Measurements from ENCODE around the gene TCN2.
"Not testable (repeated sequence)": the region's sequence is repeated elsewhere in the genome, so short reads cannot be mapped to it uniquely, and the experiment has no call there.

Gene TCN2

DNA sequence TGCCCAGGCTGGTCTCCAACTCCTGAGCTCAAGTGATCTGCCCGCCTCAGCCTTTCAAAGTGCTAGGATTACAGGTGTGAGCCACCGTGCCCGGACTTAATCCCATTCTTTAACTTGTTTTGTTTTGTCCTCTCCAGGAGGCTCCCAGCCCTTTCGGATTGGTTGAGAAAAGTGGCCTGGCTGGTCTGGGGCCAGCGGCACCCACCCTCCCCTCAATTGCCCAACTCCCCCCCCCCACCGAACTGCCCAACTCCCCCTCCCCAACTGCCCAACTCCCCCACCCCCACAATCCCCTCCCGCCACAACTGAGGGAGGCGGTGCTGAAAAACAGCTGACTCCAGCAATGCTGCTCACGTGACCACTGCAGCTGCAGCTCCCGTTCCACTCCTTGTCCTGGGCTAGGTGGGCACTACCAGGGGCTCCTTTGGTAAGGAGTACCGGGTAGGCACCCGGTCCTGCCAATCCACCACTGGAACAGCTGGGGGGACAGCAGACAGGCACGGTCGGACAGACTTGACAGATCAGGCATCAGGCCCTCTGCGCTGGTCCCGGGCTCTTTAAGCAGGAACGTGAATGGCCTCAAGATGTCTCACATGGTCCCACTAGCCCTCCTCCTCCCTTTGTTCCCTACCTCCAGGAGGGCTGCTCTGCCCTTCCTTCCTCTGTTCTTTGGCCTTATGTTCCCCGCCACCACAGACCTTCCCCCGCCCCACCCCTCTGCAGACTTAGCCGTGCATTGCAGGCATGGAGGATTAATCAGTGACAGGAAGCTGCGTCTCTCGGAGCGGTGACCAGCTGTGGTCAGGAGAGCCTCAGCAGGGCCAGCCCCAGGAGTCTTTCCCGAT, at the start of gene TCN2:
Gene TCN2, plus strand, starts transcription at position 720 of the 845 bp plus-strand sequence. CDS start 158 bp downstream, outside the sequence.
- peak; percentile 41 for DNase-seq

GRCh38 chr22:30557243-30557642, 49.7 kb upstream of the TCN2 start:
- DNase-seq: no peak

DNA sequence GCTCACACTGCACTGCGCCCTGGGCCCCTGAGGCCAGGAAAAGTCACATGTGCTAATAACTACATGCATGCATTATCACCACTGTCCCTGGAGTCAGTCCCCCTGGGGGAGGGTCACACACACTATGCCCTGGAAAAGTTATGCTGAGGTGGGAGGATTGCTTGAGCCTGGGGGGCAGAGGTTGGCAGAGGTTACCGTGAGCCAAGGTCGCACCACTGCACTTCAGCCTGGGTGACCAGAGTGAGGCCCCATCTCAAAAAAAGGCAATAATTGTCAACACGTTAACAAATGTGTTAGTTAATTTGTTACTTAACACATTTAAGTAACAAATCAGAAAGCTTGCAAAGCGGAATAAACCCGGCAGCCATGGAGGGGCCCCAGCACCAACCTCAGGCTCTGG, 47.1 kb upstream of the TCN2 start:
- no peak for DNase-seq

DNA sequence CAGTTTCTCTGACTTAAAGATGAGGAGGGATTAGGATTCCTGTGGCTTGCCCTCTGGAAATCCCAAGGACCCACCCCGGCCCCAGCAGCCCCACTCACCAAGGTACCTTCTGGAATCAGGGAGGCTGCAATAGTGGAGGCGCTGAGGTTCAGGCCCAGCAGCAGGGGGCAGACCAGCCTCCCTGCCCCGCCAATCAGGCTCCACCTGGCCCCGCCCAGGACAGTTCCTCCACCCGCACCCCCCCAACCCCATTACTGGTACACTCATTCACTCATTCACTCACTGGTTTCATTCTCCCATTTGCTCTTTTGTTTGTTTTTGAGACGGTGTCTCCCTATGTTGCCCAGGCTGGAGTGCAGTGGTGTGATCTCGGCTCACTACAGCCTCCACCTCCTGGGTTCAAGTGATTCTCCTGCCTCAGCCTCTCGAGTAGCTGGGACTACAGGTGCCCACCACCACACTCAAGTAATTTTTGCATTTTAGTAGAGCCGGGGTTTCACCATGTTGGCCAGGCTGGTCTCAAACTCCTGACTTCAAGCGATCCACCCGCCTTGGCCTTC, 46.3 kb upstream of the TCN2 start:
- not testable (repeated sequence) for DNase-seq

DNA sequence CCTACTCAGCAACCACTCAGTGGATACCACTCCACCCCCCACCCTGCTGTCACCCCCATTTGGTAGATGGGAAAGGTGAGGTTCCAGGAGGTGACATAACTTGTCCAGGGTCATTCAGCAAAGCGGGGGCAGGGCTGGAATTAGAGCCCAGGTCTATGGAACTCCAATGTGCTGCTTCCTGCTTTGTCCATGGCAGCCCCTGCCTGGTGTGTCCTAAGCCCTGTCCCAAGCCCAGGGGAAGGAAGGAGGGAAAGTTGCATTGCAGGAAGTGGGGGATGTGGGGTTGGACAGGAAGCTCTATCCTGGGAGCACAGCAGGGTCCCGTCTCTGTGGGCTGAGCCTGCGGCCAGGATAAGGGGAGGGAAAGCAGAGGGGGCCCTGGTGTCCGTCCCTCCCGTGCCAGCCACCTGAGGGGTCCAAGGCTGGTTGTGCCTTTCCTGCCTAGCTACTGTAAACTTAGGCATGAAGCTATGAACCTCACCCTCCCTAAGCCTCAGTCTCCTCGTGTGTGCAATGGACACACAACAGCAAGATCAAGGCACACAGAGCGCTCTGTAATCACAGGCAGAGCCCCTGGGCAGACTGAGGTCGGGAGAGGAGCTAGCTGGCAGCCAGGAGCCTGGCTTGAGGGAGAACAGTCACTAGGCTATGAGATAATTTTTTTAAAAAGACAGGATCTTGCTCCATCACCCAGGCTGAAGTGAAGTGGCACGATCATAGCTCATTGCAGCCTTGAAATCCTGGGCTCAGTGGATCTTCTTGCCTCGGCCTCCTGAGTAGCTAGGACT, 45.4 kb upstream of the TCN2 start:
- DNase-seq: no peak

DNA sequence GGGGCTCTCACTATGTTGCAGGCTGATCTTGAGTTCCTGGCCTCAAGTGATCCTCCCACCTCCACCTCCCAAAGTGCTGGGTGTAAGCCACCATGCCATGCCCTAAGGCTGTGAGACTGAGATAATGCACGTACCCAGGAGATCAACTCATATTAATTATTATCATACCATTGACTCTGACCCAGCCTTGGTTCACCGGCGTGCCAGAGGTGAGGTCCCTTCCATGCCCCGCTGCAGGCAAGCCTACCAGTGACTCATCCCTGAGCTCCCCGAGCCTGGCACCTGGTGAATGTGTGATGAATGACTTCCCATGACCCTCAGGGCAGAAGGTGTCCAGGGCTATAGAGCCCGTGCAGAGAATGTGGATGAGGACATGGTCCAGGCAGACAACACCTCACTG, 44.6 kb upstream of the TCN2 start:
- DNase-seq: no peak

- no peak for DNase-seq
Measured at GRCh38 chr22:30564045-30564760, 42.8 kb upstream of the TCN2 start.

GRCh38 chr22:30564761-30565119, 42.2 kb upstream of the TCN2 start:
- DNase-seq: no peak

DNA sequence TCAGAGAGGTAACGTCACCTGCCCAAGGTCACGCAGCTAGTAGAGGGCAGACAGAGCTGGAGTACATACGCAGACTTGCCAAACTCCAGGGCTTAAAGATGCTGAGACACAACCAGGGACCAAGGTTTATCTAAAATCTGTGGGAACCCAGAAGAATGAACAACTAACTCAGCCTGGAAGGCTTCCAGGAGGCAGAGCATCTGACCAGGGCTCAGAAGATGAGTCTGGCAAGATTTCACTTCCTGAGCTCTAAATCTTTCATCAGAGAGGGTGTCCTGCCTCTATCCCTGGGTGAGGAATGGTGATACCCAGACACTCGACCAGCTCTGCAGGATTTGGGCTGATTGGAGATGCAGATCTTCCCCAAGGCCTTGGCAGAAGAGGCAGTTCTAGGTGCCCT, 41.6 kb upstream of the TCN2 start:
- DNase-seq: no peak

- no peak for DNase-seq
Measured at GRCh38 chr22:30566125-30566524, 40.8 kb upstream of the TCN2 start.

DNA sequence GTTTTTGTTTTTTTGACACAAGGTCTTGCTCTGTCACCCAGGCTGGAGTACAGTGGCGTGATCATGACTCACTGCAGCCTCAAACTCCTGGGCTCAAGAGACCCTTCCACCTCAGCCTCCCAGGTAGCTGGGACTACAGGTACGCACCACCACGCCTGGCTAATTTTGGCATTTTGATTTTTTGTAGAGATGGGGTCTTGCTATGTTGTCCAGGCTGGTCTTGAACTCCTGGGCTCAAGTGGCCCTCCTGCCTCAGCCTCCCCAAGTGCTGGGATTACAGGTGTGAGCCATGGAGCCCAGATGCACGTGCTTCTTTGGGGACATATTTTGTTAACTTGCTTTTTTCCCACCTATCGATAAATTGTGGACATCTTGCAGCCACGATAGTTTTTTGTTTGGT, 39.7 kb upstream of the TCN2 start:
- not testable (repeated sequence) for DNase-seq

- no peak for DNase-seq
Measured at GRCh38 chr22:30568137-30568805, 38.7 kb upstream of the TCN2 start.

DNA sequence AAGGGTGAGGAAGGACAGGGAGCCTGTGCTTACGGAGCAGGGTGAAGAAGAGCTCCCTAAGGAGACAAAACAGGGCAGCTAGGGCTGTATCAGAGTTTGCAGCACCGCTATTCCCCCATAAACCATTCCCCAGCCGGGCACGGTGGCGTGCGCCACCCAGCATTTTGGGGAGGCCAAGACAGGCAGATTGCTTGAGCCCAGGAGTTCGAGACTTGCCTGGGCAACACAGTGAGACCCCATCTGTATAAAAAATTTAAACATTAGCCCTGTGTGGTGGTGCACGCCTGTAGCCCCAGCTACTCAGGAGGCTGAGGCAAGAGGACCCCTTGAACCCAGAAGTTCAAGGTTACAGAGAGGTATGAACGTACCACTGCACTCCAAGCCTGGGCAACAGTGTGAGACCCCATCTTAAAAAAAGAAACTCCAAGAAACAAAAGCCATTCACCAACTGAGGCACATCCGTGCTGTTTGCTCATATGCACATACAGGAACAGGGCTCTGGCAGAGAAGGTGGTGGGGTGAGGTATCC, 37.2 kb upstream of the TCN2 start:
- no peak for DNase-seq

DNA sequence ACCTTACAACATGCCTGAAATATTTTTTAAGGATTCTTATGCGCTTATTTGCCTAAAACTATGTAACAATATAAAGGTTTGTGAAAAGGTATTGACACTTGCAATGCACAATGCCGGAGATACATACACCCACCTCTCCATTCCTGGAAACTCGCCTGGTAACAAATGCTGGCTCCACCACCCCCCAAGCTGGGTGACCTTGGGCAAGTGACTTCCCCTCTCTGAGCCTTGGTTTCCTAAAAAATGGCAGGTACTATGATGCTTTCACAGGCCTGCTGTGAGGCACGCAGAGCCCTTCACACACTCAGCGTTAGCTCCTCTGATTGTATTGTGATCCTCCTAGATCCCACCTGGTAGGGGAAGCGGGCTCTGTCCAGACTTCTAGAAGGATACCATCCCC, 34.8 kb upstream of the TCN2 start:
- no peak for DNase-seq

DNA sequence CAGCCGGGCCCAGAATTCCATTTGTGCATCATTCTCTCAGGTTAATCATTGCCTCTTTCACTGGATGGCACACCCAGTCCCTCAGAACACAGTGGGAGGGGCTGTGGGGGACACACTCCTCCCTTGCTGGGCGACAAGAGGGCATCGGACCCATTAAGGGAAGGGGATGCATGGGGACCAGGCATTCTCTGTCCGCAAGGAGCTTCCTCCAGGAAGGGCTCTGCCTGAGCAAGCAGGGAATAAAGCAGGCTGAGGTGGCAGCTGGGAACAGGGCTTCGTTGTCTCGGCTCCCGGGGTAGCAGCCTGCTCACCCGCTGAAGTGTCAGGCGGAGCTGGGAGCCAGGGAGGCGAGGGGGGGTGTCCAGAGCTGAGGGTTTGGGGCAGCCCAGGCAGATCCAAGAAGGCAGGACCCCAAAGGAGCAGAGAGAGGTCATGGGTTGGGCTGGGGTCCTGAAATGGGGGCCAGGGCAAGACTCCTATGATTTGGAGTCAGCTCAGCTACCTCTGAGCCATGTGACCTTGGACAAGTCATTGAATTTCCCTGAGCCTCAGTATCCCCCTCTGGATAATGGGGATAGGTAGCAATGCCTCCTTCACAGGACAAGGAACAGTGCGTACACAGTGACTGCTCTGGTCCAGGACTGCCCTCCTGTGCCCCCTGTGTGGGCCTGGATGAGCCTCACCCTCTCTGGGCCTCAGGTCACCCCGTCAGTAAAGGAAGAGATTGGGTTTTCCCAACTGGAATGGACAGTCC, 34.0 kb upstream of the TCN2 start:
- DNase-seq: no peak

DNA sequence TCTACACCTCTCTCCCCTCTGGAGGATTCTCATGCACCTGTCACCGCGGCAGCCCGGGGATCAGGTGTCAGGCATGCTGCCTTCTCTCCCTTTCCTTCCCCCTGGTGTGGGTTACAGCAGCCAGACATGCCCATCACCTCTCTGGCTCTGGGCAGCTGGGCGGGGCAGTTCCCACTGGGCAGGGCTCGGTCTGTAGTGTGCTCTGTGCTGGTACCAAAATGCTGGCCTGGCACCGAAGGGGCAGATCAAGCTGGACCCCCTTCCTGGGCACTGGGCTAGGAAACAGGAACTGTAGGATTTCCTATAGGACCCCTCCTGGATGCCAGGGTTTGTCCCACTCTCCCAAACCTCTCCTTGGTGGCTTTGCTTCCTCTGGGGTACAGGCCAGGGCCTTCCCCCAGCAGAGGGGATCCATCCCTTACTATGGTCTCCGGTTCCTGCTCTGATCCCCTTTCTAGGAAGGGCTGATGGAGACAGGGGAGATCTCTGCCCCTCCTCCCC, 33.3 kb upstream of the TCN2 start:
- DNase-seq: no peak

DNA sequence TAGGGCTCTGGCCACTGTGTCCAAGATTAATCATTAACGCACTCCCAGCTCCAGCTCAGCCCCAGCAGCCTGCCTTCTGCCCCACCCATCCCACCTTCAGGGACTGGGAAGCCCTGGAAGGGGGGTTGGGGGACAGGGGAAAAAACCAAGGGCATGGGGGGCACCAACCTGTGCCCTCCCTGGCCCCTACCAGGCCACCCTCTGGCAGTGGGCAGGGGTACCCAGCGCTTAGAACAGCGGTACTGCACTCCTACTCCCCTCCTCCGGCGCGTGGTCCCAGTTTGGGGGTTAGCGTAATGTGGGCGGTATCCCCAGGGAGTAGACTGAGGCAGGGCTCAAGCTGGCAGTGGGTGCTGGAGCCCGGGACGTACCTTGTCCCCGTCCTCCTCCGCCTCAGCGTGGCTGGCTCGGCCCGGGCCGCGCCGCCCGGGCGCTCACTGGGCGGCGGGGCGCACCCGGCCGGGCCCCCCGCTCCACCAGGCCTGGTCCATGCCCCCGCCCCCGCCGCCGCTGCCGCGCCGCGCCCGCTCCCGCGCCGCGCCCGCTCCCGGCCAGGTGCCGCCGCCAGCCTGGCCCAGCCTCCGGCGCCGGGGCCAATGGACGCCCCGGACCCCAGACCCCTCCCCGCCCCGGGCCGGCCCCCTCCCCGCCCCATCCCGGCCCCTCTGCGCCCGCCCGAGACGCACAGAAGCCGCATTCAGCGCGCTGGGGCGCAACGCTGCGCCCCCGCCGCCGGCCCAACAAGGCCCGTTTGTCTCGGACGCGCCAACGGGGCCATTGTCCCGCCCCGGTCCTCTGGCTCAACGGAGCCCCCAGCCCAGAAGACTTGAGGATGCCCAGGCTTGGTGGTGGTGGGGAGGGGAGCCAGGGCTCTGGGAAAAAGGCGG, 32.6 kb upstream of the TCN2 start, which contains the start of gene GAL3ST1:
Gene GAL3ST1, minus strand, starts transcription at position 571 of the 887 bp plus-strand sequence. CDS start 17,273 bp downstream, outside the sequence.
- no peak for DNase-seq

- DNase-seq: no peak
Measured at GRCh38 chr22:30574997-30575671, 31.8 kb upstream of the TCN2 start.

DNA sequence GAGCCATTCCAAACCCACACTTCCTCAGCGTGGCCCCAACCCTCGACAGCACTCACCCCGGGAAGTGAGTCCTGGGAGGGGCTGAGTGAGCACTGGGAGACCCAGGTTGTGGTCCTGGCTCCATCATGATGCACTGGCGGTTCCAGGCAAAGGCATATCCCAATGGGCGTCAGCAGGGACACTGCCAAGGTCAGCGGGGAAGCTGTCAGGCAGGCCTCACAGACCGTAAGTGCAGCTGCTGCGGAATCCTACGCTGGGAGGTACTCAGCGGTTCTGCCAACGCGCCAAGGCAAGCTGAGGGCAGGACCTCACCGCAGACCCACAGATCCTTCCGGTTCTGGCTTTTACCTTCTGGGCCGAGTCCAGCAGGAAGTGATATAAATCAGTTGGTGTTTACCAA, 31.1 kb upstream of the TCN2 start:
- DNase-seq: no peak

- no peak for DNase-seq
Measured at GRCh38 chr22:30578481-30578880, 28.5 kb upstream of the TCN2 start.

All from NCI-H187 treated with DMSO at 0.1 percent for 48 hours (cell line).